ENCODE results near the gene PON2.
"Not testable (repeated sequence)": the region's sequence is repeated elsewhere in the genome, so short reads cannot be mapped to it uniquely, and the experiment has no call there.

The PON2 gene

GRCh38 chr7:95472581-95473161, 37.8 kb upstream of the PON2 start:
- 73 to 77% methylated on average over 6 to 7 of the region's 8 CpGs for WGBS, 2 experiments (ENCODE audit: insufficient coverage in 2 of 2)
- H3K4me1 ChIP-seq (ENCODE audit: control insufficient read depth, insufficient read depth, low read length, poor library complexity, severe bottlenecking): peaks cover 17% of the 10 kb centered on the region
- peak overlapping the region; percentile 39 for H3K27ac ChIP-seq (ENCODE audit: low read depth, low read length, severe bottlenecking)

GRCh38 chr7:95471071-95471470, 36.2 kb upstream of the PON2 start:
- no peak overlapping the region for H3K4me3 ChIP-seq (ENCODE audit: extremely low read depth, insufficient read depth, low read length, poor library complexity, severe bottlenecking)
- WGBS, 2 experiments (ENCODE audit: insufficient coverage in 2 of 2): 69% methylated on average over 2 of the region's 3 CpGs; no CpG with 5 or more reads in 1 of the 2 experiments
- H3K27ac ChIP-seq (ENCODE audit: low read depth, low read length, severe bottlenecking): peak overlapping the region; percentile 73
- H3K4me1 ChIP-seq (ENCODE audit: control insufficient read depth, insufficient read depth, low read length, poor library complexity, severe bottlenecking): peaks cover 11% of the 10 kb centered on the region
- no peaks in the 10 kb centered on the region for H3K9me3 ChIP-seq (ENCODE audit: control insufficient read depth, low read length)
- no peaks in the 10 kb centered on the region for H3K36me3 ChIP-seq (ENCODE audit: control insufficient read depth, insufficient read depth, low read length)

More at GRCh38 chr7:95472581-95473161, 37.8 kb upstream of the PON2 start:
- Histone ChIP-seq H3K4me3 (ENCODE audit: extremely low read depth, insufficient read depth, low read length, poor library complexity, severe bottlenecking) (no peak overlapping the region), H3K36me3 (ENCODE audit: control insufficient read depth, insufficient read depth, low read length) (no peaks in the 10 kb centered on the region), H3K9me3 (ENCODE audit: control insufficient read depth, low read length) (no peaks in the 10 kb centered on the region)

- no peaks in the 10 kb centered on the region for H3K36me3 ChIP-seq (ENCODE audit: control insufficient read depth, insufficient read depth, low read length)
- H3K4me3 ChIP-seq (ENCODE audit: extremely low read depth, insufficient read depth, low read length, poor library complexity, severe bottlenecking): no peak overlapping the region
- no peaks in the 10 kb centered on the region for H3K9me3 ChIP-seq (ENCODE audit: control insufficient read depth, low read length)
- peaks cover 11% of the 10 kb centered on the region for H3K4me1 ChIP-seq (ENCODE audit: control insufficient read depth, insufficient read depth, low read length, poor library complexity, severe bottlenecking)
- H3K27ac ChIP-seq (ENCODE audit: low read depth, low read length, severe bottlenecking): peak overlapping the region; percentile 73
- 10% methylated on average over 2 of the region's 3 CpGs; no CpG with 5 or more reads in 1 of the 2 experiments for WGBS, 2 experiments (ENCODE audit: insufficient coverage in 2 of 2)
Observed at GRCh38 chr7:95470452-95470851, 35.6 kb upstream of the PON2 start.

GRCh38 chr7:95469848-95470247, 35.0 kb upstream of the PON2 start:
- no peaks in the 10 kb centered on the region for H3K36me3 ChIP-seq (ENCODE audit: control insufficient read depth, insufficient read depth, low read length)
- H3K9me3 ChIP-seq (ENCODE audit: control insufficient read depth, low read length): no peaks in the 10 kb centered on the region
- no peak overlapping the region for H3K4me3 ChIP-seq (ENCODE audit: extremely low read depth, insufficient read depth, low read length, poor library complexity, severe bottlenecking)
- peak overlapping the region; percentile 73 for H3K27ac ChIP-seq (ENCODE audit: low read depth, low read length, severe bottlenecking)
- WGBS, 2 experiments (ENCODE audit: insufficient coverage in 2 of 2): 60 to 73% methylated on average over 2 to 4 of the region's 4 CpGs
- H3K4me1 ChIP-seq (ENCODE audit: control insufficient read depth, insufficient read depth, low read length, poor library complexity, severe bottlenecking): peaks cover 11% of the 10 kb centered on the region

- H3K4me1 ChIP-seq (ENCODE audit: control insufficient read depth, insufficient read depth, low read length, poor library complexity, severe bottlenecking): peaks cover 11% of the 10 kb centered on the region
- no CpG with 5 or more reads among the region's 1 CpG for WGBS, 2 experiments (ENCODE audit: insufficient coverage in 2 of 2)
- no peak overlapping the region for H3K4me3 ChIP-seq (ENCODE audit: extremely low read depth, insufficient read depth, low read length, poor library complexity, severe bottlenecking)
- H3K9me3 ChIP-seq (ENCODE audit: control insufficient read depth, low read length): no peaks in the 10 kb centered on the region
- H3K27ac ChIP-seq (ENCODE audit: low read depth, low read length, severe bottlenecking): peak overlapping the region; percentile 50
- H3K36me3 ChIP-seq (ENCODE audit: control insufficient read depth, insufficient read depth, low read length): no peaks in the 10 kb centered on the region
Observed at GRCh38 chr7:95469187-95469586, 34.4 kb upstream of the PON2 start.

GRCh38 chr7:95467912-95468607, 33.2 kb upstream of the PON2 start:
- WGBS, 2 experiments (ENCODE audit: insufficient coverage in 2 of 2): no CpG with 5 or more reads among the region's 1 CpG
- Histone ChIP-seq H3K27ac (ENCODE audit: low read depth, low read length, severe bottlenecking) (no peak overlapping the region), H3K4me1 (ENCODE audit: control insufficient read depth, insufficient read depth, low read length, poor library complexity, severe bottlenecking) (peaks cover 9% of the 10 kb centered on the region), H3K4me3 (ENCODE audit: extremely low read depth, insufficient read depth, low read length, poor library complexity, severe bottlenecking) (no peak overlapping the region), H3K9me3 (ENCODE audit: control insufficient read depth, low read length) (no peaks in the 10 kb centered on the region), H3K36me3 (ENCODE audit: control insufficient read depth, insufficient read depth, low read length) (no peaks in the 10 kb centered on the region)

- H3K9me3 ChIP-seq (ENCODE audit: control insufficient read depth, low read length): peaks cover 22% of the 10 kb centered on the region
- not testable (repeated sequence) for H3K27ac ChIP-seq (ENCODE audit: low read depth, low read length, severe bottlenecking); H3K4me1 ChIP-seq (ENCODE audit: control insufficient read depth, insufficient read depth, low read length, poor library complexity, severe bottlenecking); H3K4me3 ChIP-seq (ENCODE audit: extremely low read depth, insufficient read depth, low read length, poor library complexity, severe bottlenecking); H3K36me3 ChIP-seq (ENCODE audit: control insufficient read depth, insufficient read depth, low read length)
- 90 to 100% methylated on average over 1 to 2 of the region's 2 CpGs for WGBS, 2 experiments (ENCODE audit: insufficient coverage in 2 of 2)
Observed at GRCh38 chr7:95460653-95461052, 25.8 kb upstream of the PON2 start.

DNA sequence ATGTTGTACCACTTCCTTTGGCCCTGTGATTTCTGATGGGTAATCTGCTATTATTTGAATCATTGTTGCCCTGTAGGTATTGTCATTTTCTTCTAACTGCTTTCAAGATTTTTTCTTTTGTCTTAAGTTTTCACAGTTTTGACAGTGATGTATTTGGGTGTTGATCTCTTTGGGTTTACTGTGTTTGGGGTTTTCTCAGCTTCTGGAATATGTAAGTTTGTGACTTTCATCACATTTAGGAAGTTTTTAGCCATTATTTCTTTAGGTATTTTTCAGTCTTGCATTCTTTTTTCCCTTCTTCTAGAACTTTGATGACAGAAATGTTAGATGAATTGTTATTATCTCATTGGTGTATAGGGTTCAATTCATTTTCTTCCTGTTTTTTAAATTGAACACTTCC, 23.1 kb upstream of the PON2 start:
- H3K9me3 ChIP-seq (ENCODE audit: control insufficient read depth, low read length): peaks cover 22% of the 10 kb centered on the region
- no peak overlapping the region for H3K4me3 ChIP-seq (ENCODE audit: extremely low read depth, insufficient read depth, low read length, poor library complexity, severe bottlenecking)
- H3K36me3 ChIP-seq (ENCODE audit: control insufficient read depth, insufficient read depth, low read length): no peaks in the 10 kb centered on the region
- no peaks in the 10 kb centered on the region for H3K4me1 ChIP-seq (ENCODE audit: control insufficient read depth, insufficient read depth, low read length, poor library complexity, severe bottlenecking)
- no peak overlapping the region for H3K27ac ChIP-seq (ENCODE audit: low read depth, low read length, severe bottlenecking)

- Histone ChIP-seq H3K4me1 (ENCODE audit: control insufficient read depth, insufficient read depth, low read length, poor library complexity, severe bottlenecking) (no peaks in the 10 kb centered on the region), H3K4me3 (ENCODE audit: extremely low read depth, insufficient read depth, low read length, poor library complexity, severe bottlenecking) (no peak overlapping the region), H3K27ac (ENCODE audit: low read depth, low read length, severe bottlenecking) (no peak overlapping the region), H3K9me3 (ENCODE audit: control insufficient read depth, low read length) (peaks cover 10% of the 10 kb centered on the region), H3K36me3 (ENCODE audit: control insufficient read depth, insufficient read depth, low read length) (no peaks in the 10 kb centered on the region)
- no CpG with 5 or more reads among the region's 2 CpGs for WGBS, 2 experiments (ENCODE audit: insufficient coverage in 2 of 2)
Observed at GRCh38 chr7:95454438-95455045, 19.7 kb upstream of the PON2 start.

GRCh38 chr7:95446618-95447017, 11.8 kb upstream of the PON2 start:
- Histone ChIP-seq H3K4me1 (ENCODE audit: control insufficient read depth, insufficient read depth, low read length, poor library complexity, severe bottlenecking) (no peaks in the 10 kb centered on the region), H3K36me3 (ENCODE audit: control insufficient read depth, insufficient read depth, low read length) (no peaks in the 10 kb centered on the region), H3K27ac (ENCODE audit: low read depth, low read length, severe bottlenecking) (no peak overlapping the region), H3K4me3 (ENCODE audit: extremely low read depth, insufficient read depth, low read length, poor library complexity, severe bottlenecking) (no peak overlapping the region), H3K9me3 (ENCODE audit: control insufficient read depth, low read length) (no peaks in the 10 kb centered on the region)
- 100% methylated on average over 1 of the region's 3 CpGs; no CpG with 5 or more reads in 1 of the 2 experiments for WGBS, 2 experiments (ENCODE audit: insufficient coverage in 2 of 2)

DNA sequence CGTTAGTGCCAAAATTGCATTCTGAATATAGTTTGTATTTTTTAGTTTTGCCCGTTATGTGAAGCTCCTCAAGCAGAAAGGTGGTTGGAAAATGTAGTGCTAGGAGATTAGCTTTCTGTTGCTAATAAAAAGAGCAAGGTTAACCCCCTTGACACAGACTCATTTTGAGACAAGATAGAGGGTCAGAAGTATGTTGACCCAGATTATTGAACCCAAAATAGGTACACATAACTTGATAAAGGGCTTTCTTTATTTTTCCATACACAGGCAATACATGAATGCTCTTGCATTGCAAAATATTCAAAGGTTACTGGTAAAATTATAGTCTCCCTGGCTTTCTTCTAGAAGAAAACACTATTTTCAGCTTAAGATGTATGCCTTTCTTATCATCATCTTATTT, 10.0 kb upstream of the PON2 start:
- 80 to 83% methylated on average over 1 of the region's 2 CpGs for WGBS, 2 experiments (ENCODE audit: insufficient coverage in 2 of 2)
- Histone ChIP-seq H3K27ac (ENCODE audit: low read depth, low read length, severe bottlenecking) (no peak overlapping the region), H3K4me3 (ENCODE audit: extremely low read depth, insufficient read depth, low read length, poor library complexity, severe bottlenecking) (no peak overlapping the region), H3K4me1 (ENCODE audit: control insufficient read depth, insufficient read depth, low read length, poor library complexity, severe bottlenecking) (no peaks in the 10 kb centered on the region), H3K36me3 (ENCODE audit: control insufficient read depth, insufficient read depth, low read length) (no peaks in the 10 kb centered on the region), H3K9me3 (ENCODE audit: control insufficient read depth, low read length) (no peaks in the 10 kb centered on the region)
